Endodermal cell (in vitro differentiated cells): ENCODE data around the gene WFDC2. TPM values are rescaled to one million over a fixed set of nuclear protein-coding genes. Genes with fewer than 3 reads are reported as not detected.

ENCODE experiments used
- DNase-seq: peaks from one replicate; pipeline ENCODE4 v3.0.0-alpha.2; 2017
- H3K27ac ChIP-seq: 2 replicates; pipeline ENCODE4 v1.5.1; 2013; ENCODE audit warnings: mild to moderate bottlenecking, low read depth, low read length, moderate library complexity
- H3K27me3 ChIP-seq: 2 replicates; pipeline ENCODE4 v1.6.1; 2013; ENCODE audit warnings: mild to moderate bottlenecking, low read length, moderate library complexity; ENCODE audit not compliant: insufficient read depth, control insufficient read depth, poor library complexity, severe bottlenecking
- H3K36me3 ChIP-seq: 2 replicates; pipeline ENCODE4 v1.7.0; 2013; ENCODE audit warnings: mild to moderate bottlenecking, low read length, moderate library complexity; ENCODE audit not compliant: control insufficient read depth, insufficient read depth
- H3K4me1 ChIP-seq: one replicate; pipeline ENCODE4 v1.7.0; 2013; ENCODE audit warnings: low read length; ENCODE audit not compliant: control insufficient read depth, insufficient read depth
- H3K4me3 ChIP-seq: 2 replicates; pipeline ENCODE4 v1.5.1; 2013; ENCODE audit warnings: mild to moderate bottlenecking, low read length, moderate library complexity
- H3K9ac ChIP-seq: 2 replicates; pipeline ENCODE4 v1.6.1; 2013; ENCODE audit warnings: mild to moderate bottlenecking, low read length, moderate library complexity; ENCODE audit not compliant: poor library complexity, severe bottlenecking; ENCODE audit errors: extremely low read depth
- H3K9me3 ChIP-seq: 2 replicates; pipeline ENCODE4 v1.6.1; 2013; ENCODE audit warnings: mild to moderate bottlenecking, low read length, moderate library complexity; ENCODE audit not compliant: control insufficient read depth
- H3K27ac Mint-ChIP-seq: 2 replicates; pipeline ENCODE4 v1.8.0; 2020; ENCODE audit warnings: mixed read lengths
- H3K27me3 Mint-ChIP-seq: 2 replicates; pipeline ENCODE4 v1.8.0; 2021; ENCODE audit warnings: mild to moderate bottlenecking, mixed read lengths; ENCODE audit not compliant: insufficient read depth
- H3K36me3 Mint-ChIP-seq: 2 replicates; pipeline ENCODE4 v1.8.0; 2020; ENCODE audit warnings: low read depth, mixed read lengths
- H3K4me1 Mint-ChIP-seq: 2 replicates; pipeline ENCODE4 v1.8.0; 2020; ENCODE audit warnings: mixed read lengths
- H3K4me3 Mint-ChIP-seq: 2 replicates; pipeline ENCODE4 v1.8.0; 2020; ENCODE audit warnings: mild to moderate bottlenecking, moderate library complexity, mixed read lengths
- H3K9me3 Mint-ChIP-seq: 2 replicates; pipeline ENCODE4 v1.8.0; 2020; ENCODE audit warnings: mild to moderate bottlenecking, mixed read lengths
- WGBS, 2 experiments: methylation state at CpG; one replicate each; pipeline versions ENCODE4 v1.1.5 to v1.1.7; 2013; ENCODE audit warnings: missing lambda C conversion rate in 2 of 2, mixed read lengths in 1 of 2; ENCODE audit not compliant: insufficient coverage in 1 of 2, insufficient read length in 1 of 2; 5-methylcytosine and 5-hydroxymethylcytosine counted together
- total RNA-seq, 2 donors: library from RNA; stranded (reverse); fragmentation: NEBNext Ultra II Directional in 1 of 2; extraction: Animal tissue kit (Norgen Biotek cat#: 25700) in 1 of 2; gene quantifications; 2 replicates in 1 of 2; 3 replicates in 1 of 2; pipeline ENCODE4 v1.2.1, GENCODE V29; 2021
- TF ChIP-seq, protein P1 (sequence below): fragments of 200-600 bp; sonication (generic); conservative IDR thresholded peaks from 2 replicates; pipeline ENCODE4 v1.5.0; 2021; ENCODE audit warnings: antibody characterized with exemption, mild to moderate bottlenecking

Gene WFDC2
- total RNA-seq, 2 donors from 2014 or later: 304 to 580 TPM

DNA sequence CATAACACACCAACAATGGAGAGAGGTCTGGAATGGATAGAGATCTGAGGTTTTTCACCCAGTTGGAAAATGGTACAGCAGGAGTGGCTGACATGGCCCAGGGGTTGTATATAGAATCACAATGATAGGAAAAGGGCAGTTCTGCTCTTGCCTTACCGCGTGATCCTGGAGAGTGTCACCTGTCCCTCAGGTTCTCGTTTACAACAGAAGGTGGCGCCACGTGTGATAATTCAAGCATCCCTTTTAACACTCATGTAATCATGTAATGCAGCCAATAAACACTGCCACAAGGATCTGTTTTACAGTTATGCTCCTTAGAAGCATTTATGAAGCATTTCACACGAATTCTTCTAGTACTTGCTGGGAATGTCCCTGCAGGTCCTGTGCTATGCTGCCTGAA, 12.9 kb upstream of the WFDC2 start:
- peak; percentile 89 for DNase-seq
- H3K9me3 Mint-ChIP-seq: no peaks in the 10 kb centered on the region

DNA sequence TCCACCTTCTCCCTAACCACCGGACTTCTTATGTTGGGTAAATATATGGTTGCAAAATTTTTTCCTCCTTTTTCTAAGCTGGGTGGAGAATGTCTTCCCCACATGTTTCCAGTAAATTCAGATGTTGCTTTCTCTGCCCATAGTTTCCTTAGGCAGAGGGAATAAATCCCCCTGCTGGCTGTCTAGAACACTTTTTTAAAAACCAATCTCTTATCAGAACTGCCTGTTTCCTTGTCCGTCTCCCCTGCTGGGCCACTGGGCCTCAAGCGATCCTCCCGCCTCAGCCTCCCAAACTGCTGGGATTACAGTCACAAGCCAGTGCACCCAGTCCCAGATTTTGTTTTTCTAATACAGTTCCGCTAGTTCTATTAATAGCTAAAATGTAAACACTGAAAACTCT, 9.9 kb upstream of the WFDC2 start:
- Histone ChIP-seq H3K9ac (no peak overlapping the region), H3K36me3 (no peaks in the 10 kb centered on the region), H3K9me3 (no peaks in the 10 kb centered on the region), H3K4me3 (no peak overlapping the region), H3K27me3 (peaks cover 37% of the 10 kb centered on the region), H3K27ac (no peak overlapping the region), H3K4me1 (peaks cover 7% of the 10 kb centered on the region)
- TF ChIP-seq, protein P1, sequence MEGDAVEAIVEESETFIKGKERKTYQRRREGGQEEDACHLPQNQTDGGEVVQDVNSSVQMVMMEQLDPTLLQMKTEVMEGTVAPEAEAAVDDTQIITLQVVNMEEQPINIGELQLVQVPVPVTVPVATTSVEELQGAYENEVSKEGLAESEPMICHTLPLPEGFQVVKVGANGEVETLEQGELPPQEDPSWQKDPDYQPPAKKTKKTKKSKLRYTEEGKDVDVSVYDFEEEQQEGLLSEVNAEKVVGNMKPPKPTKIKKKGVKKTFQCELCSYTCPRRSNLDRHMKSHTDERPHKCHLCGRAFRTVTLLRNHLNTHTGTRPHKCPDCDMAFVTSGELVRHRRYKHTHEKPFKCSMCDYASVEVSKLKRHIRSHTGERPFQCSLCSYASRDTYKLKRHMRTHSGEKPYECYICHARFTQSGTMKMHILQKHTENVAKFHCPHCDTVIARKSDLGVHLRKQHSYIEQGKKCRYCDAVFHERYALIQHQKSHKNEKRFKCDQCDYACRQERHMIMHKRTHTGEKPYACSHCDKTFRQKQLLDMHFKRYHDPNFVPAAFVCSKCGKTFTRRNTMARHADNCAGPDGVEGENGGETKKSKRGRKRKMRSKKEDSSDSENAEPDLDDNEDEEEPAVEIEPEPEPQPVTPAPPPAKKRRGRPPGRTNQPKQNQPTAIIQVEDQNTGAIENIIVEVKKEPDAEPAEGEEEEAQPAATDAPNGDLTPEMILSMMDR: peak; percentile 52
- DNase-seq: no peak
- no peaks in the 10 kb centered on the region for H3K36me3 Mint-ChIP-seq
- WGBS, 2 experiments: 80 to 96% methylated on average over 1 to 4 of the region's 5 CpGs
- H3K4me3 Mint-ChIP-seq: no peak overlapping the region
- peaks cover 17% of the 10 kb centered on the region for H3K27me3 Mint-ChIP-seq
- no peaks in the 10 kb centered on the region for H3K9me3 Mint-ChIP-seq
- H3K4me1 Mint-ChIP-seq: peaks cover 2% of the 10 kb centered on the region
- no peak overlapping the region for H3K27ac Mint-ChIP-seq

More for the DNA sequence above, 12.9 kb upstream of the WFDC2 start:
- no peaks in the 10 kb centered on the region for H3K4me1 ChIP-seq
- H3K27ac ChIP-seq: no peak overlapping the region
- H3K27me3 ChIP-seq: peaks cover 20% of the 10 kb centered on the region
- no peaks in the 10 kb centered on the region for H3K9me3 ChIP-seq
- Mint-ChIP-seq H3K27me3 (peaks cover 9% of the 10 kb centered on the region), H3K27ac (no peak overlapping the region), H3K4me1 (peaks cover 2% of the 10 kb centered on the region), H3K4me3 (no peak overlapping the region), H3K36me3 (no peaks in the 10 kb centered on the region)
- H3K4me3 ChIP-seq: no peak overlapping the region
- WGBS, 2 experiments: 17 to 20% methylated on average over 4 to 6 of the region's 6 CpGs
- H3K9ac ChIP-seq: no peak overlapping the region
- TF ChIP-seq, protein P1: peak; percentile 85
- H3K36me3 ChIP-seq: no peaks in the 10 kb centered on the region

DNA sequence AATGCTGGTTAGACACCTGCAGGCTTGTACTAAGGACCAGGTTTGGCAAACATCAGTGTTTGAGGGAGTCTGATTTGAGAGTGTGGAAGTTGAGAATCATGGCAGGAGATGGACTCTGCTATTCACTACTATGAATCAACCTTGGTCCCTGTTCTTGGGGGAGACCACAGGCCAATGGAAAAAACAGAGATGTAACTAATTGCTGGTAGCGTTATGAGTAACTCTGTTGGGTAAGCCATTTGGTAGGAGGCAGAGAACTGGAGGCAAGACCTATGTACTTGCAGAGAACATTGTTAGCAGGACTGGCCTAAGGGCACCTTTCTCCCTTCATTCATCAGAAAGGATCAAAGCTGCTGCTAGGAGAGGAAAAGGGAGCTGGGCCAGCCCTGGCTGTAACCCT, 8.3 kb upstream of the WFDC2 start:
- Mint-ChIP-seq H3K27ac (no peak overlapping the region), H3K27me3 (peaks cover 17% of the 10 kb centered on the region), H3K36me3 (no peaks in the 10 kb centered on the region), H3K4me1 (peaks cover 7% of the 10 kb centered on the region), H3K4me3 (no peak overlapping the region), H3K9me3 (no peaks in the 10 kb centered on the region)
- no peak overlapping the region for H3K4me3 ChIP-seq
- H3K36me3 ChIP-seq: no peaks in the 10 kb centered on the region
- TF ChIP-seq, protein P1: no peak
- no peaks in the 10 kb centered on the region for H3K9me3 ChIP-seq
- peaks cover 45% of the 10 kb centered on the region for H3K27me3 ChIP-seq
- peaks cover 9% of the 10 kb centered on the region for H3K4me1 ChIP-seq
- DNase-seq: no peak
- WGBS, 2 experiments: 93 to 100% methylated on average over 1 of the region's 1 CpG
- H3K27ac ChIP-seq: no peak overlapping the region
- no peak overlapping the region for H3K9ac ChIP-seq
